ENCODE data around the gene BCL2L11.

The BCL2L11 gene

DNA sequence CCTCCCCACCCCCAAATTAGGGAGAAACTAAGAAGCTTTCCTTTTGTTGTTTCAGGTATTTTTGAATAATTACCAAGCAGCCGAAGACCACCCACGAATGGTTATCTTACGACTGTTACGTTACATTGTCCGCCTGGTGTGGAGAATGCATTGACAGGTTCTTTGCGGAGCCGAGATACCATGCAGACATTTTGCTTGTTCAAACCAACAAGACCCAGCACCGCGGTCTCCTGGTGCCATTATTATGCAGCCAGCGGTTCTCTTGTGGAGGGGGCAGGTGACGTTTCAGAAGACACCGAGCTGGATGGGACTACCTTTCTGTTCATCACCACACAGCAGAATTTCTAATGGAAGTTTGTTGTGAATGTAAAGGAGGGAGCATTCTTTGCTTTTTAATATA is 43.4 kb downstream of the BCL2L11 start:
- no peak overlapping the region for H3K4me3 ChIP-seq (ENCODE audit: control insufficient read depth, low read depth, low read length)
- TF ChIP-seq CTCF (IDR thresholded peaks at IDR 0.05; ENCODE audit: control insufficient read depth, insufficient read depth, low read depth, low read length, missing control alignments): no peak
- no peak for DNase-seq (ENCODE audit: low read depth)

GRCh38 chr2:111165084-111165483 is 44.4 kb downstream of the BCL2L11 start:
- TF ChIP-seq CTCF (IDR thresholded peaks at IDR 0.05; ENCODE audit: control insufficient read depth, insufficient read depth, low read depth, low read length, missing control alignments): no peak
- H3K4me3 ChIP-seq (ENCODE audit: control insufficient read depth, low read depth, low read length): no peak overlapping the region
- no peak for DNase-seq (ENCODE audit: low read depth)

DNA sequence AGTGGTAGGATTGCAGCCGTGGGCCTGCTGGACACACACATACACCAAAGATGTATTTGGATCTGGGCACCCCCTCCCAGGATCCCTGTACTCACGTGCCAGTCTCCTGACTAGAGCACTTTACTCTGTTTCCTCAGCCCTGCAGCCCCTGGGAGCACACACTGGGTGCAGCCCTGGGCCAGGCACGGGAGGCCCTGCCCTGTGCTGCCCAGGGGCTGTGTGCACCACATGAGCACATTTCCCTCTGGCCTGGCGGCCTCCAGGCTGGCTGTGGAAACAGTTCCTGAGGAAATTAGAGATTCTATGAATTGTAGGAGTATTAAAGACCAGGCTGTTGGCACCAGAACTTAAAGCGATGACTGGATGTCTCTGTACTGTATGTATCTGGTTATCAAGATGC is 45.4 kb downstream of the BCL2L11 start:
- no peak for TF ChIP-seq CTCF (IDR thresholded peaks at IDR 0.05; ENCODE audit: control insufficient read depth, insufficient read depth, low read depth, low read length, missing control alignments)

DNA sequence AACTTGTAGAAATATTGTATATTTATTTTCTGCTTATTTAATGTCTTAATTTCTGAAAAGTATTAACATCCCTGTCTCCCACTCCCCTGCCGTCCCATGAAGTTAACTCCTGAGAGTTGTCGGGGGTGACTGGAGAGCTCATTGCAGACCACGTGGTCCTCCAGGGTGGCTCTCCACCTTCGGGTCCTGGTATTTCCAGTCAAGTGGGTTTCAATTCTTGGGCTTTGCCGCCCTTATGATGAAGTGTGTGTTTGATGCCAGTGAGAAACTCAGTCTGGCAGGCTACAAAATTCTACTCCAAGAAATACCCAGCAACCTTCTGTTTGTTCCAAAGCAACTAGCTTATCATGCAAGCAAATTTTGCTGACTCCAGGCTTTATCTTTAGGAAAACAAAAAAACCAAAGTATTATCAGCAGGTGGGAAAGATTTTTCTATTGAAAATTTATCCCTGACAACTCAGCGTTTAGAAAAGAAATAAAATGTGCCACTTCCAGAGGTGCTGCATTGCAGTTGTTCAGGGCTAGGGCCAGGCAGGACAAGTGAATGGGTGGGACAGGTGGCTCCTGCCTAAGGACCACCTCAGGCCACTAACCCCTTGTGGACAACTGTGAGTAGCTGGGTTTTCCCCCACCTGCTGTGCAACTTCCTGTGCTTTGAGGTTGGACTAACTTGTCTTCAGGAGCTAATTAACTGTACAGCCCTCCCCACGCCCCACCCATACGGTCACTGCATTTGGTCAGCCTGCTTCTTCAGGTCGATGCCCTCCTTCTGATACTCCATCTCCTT is 46.6 kb downstream of the BCL2L11 start:
- H3K4me3 ChIP-seq (ENCODE audit: control insufficient read depth, low read depth, low read length): no peak overlapping the region
- no peak for TF ChIP-seq CTCF (IDR thresholded peaks at IDR 0.05; ENCODE audit: control insufficient read depth, insufficient read depth, low read depth, low read length, missing control alignments)
- no peak for DNase-seq (ENCODE audit: low read depth)

More for the DNA sequence above, 45.4 kb downstream of the BCL2L11 start:
- no peak overlapping the region for H3K4me3 ChIP-seq (ENCODE audit: control insufficient read depth, low read depth, low read length)
- DNase-seq (ENCODE audit: low read depth): no peak

DNA sequence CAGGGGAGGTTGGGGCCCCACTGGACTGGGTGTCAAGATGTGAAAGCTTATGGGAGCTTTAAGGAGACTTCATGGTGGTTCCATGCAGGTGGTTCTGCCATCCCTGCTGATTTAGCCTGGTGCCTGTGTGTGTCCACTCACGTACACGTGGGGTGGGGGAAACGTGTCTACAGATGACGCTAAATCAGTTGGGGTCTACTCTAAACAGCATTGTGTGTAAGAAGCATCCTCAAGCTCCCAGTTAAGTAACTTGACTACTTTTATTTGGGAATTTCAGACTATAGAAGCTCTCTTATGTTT is 47.1 kb downstream of the BCL2L11 start:
- H3K4me3 ChIP-seq (ENCODE audit: control insufficient read depth, low read depth, low read length): no peak overlapping the region
- DNase-seq (ENCODE audit: low read depth): no peak
- TF ChIP-seq CTCF (IDR thresholded peaks at IDR 0.05; ENCODE audit: control insufficient read depth, insufficient read depth, low read depth, low read length, missing control alignments): no peak

GRCh38 chr2:111168528-111169239 is 48.0 kb downstream of the BCL2L11 start:
- H3K4me3 ChIP-seq (ENCODE audit: control insufficient read depth, low read depth, low read length): no peak overlapping the region
- TF ChIP-seq CTCF (IDR thresholded peaks at IDR 0.05; ENCODE audit: control insufficient read depth, insufficient read depth, low read depth, low read length, missing control alignments): no peak
- DNase-seq (ENCODE audit: low read depth): peak; percentile 29

All from AG09309 (cell line).